PC-3 (cell line): Measurements from ENCODE around the gene NEGR1. TPM values are rescaled to one million over a fixed set of nuclear protein-coding genes. Genes with fewer than 3 reads are reported as not detected.

Experiments used
- ATAC-seq: fragments of 200-7000 bp; cut with Tn5 transposase; 2 replicates; pipeline ENCODE4 v1.9.1; 2020; ENCODE audit warnings: mild to moderate bottlenecking, moderate library complexity
- BruUV-seq: library from RNA; stranded (reverse); fragments of 400-500 nt; replicated peaks from 2 replicates; lab custom pipeline; 2021; lab: Mats Ljungman, UMichigan
- CTCF ChIA-PET: fragments of 300-600 bp; sonication (Branson Sonifier 250); formaldehyde crosslinking; loops from one replicate; lab custom pipeline; 2022; ENCODE audit warnings: antibody characterized with exemption; lab: Charles Lee
- POLR2A ChIA-PET: fragments of 300-600 bp; sonication (Branson Sonifier 250); formaldehyde crosslinking; loops from one replicate; lab custom pipeline; 2022; ENCODE audit warnings: antibody characterized with exemption; ENCODE audit not compliant: unreplicated experiment; lab: Charles Lee
- DNase-seq: peaks from one replicate; pipeline ENCODE4 v3.0.0-alpha.2; 2015
- H2AFZ ChIP-seq: fragments of 300-600 bp; sonication (generic); 2 replicates; pipeline ENCODE4 v1.6.0; 2016; ENCODE audit warnings: antibody characterized with exemption, low read length
- H3F3A ChIP-seq: fragments of 300-600 bp; sonication (generic); one replicate; pipeline ENCODE4 v1.6.0; 2017; ENCODE audit warnings: antibody characterized with exemption, low read length, control low read depth, mild to moderate bottlenecking; ENCODE audit not compliant: unreplicated experiment
- H3K27ac ChIP-seq: fragments of 300-600 bp; sonication (generic); 2 replicates; pipeline ENCODE4 v1.5.1; 2016; ENCODE audit warnings: mild to moderate bottlenecking, low read length
- H3K27me3 ChIP-seq: fragments of 300-600 bp; sonication (generic); 2 replicates; pipeline ENCODE4 v1.6.1; 2016; ENCODE audit warnings: low read length, mixed read lengths
- H3K36me3 ChIP-seq: fragments of 300-600 bp; sonication (generic); 2 replicates; pipeline ENCODE4 v1.6.1; 2016; ENCODE audit warnings: low read depth, mixed run types, low read length, mixed read lengths
- H3K4me1 ChIP-seq: fragments of 300-600 bp; sonication (generic); 2 replicates; pipeline ENCODE4 v1.5.1; 2016; ENCODE audit warnings: low read length; ENCODE audit not compliant: insufficient read depth
- H3K4me2 ChIP-seq: fragments of 300-600 bp; sonication (generic); 2 replicates; pipeline ENCODE4 v1.6.0; 2016; ENCODE audit warnings: low read length
- H3K4me3 ChIP-seq: fragments of 300-600 bp; sonication (generic); 2 replicates; pipeline ENCODE4 v1.5.1; 2016; ENCODE audit warnings: mild to moderate bottlenecking, low read length, mixed read lengths
- H3K79me2 ChIP-seq: fragments of 300-600 bp; sonication (generic); 2 replicates; pipeline ENCODE4 v1.6.1; 2017; ENCODE audit warnings: low read length, mixed read lengths
- H3K9ac ChIP-seq: fragments of 300-600 bp; sonication (generic); 2 replicates; pipeline ENCODE4 v1.6.0; 2016; ENCODE audit warnings: mild to moderate bottlenecking, low read length
- H3K9me2 ChIP-seq: fragments of 300-600 bp; sonication (generic); replicated peaks from 2 replicates; pipeline ENCODE4 v1.6.1; 2016; ENCODE audit warnings: mixed run types, low read length, mixed read lengths
- H3K9me3 ChIP-seq: fragments of 300-600 bp; sonication (generic); 2 replicates; pipeline ENCODE4 v1.6.1; 2016; ENCODE audit warnings: low read length, mixed read lengths
- H4K20me1 ChIP-seq: fragments of 300-600 bp; sonication (generic); 2 replicates; pipeline ENCODE4 v1.6.1; 2016; ENCODE audit warnings: low read length, mixed read lengths
- EZH2 ChIP-seq: fragments of 300-600 bp; sonication (generic); IDR thresholded peaks from one replicate; pipeline ENCODE4 v1.6.1; 2017; ENCODE audit warnings: antibody characterized with exemption, mild to moderate bottlenecking, low read length; ENCODE audit not compliant: unreplicated experiment
- EZH2phosphoT487 ChIP-seq: fragments of 300-600 bp; sonication (generic); IDR thresholded peaks from 2 replicates; pipeline ENCODE4 v1.6.1; 2018; ENCODE audit warnings: mild to moderate bottlenecking, antibody characterized with exemption, low read length, borderline replicate concordance
- intact Hi-C: fragments of 100-400 bp; cut with micrococcal nuclease; formaldehyde crosslinking; loops from 2 replicates; pipeline ENCODE4 v1.9.0; 2023
- total RNA-seq: library from RNA; depleted of rRNA; stranded (reverse); fragments of >200 nt; gene quantifications from 2 replicates; pipeline ENCODE4 v1.2.3, GENCODE V29; 2014
- TF ChIP-seq, protein P1 (sequence below): fragments of 300-600 bp; sonication (generic); conservative IDR thresholded peaks from 2 replicates; pipeline ENCODE4 v1.5.1; 2017; ENCODE audit warnings: antibody characterized with exemption, low read depth, mild to moderate bottlenecking, low read length

NEGR1 gene
- total RNA-seq, 1 experiment from 2014 or later, result 3.4 TPM

DNA sequence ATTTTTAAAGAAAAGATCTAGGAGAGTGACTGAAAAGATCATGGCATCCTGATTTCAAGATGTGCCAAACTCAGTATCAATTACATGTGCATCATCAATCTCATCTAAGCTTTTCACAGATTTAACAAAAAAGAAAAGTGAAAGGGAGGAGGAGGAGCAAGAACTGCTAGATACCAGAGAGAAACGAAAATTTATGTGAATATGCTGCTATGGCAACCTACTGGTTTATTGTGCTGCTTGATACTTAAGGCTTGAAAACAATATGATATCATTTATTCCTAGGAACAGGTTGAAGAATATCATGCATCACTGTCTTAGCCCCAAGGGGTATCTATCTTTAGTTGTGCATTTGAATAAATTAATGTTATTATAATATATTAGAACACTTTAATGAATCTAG is 683.0 kb downstream of the NEGR1 start:
- DNase-seq (no peak), ATAC-seq (no peak)
- Histone ChIP-seq H3K79me2 (no peaks in the 10 kb centered on the region), H3K36me3 (no peaks in the 10 kb centered on the region), H3K4me3 (no peak overlapping the region), H3K4me2 (no peak overlapping the region), H3F3A (no peaks in the 10 kb centered on the region), H3K4me1 (no peaks in the 10 kb centered on the region), H3K27ac (no peak overlapping the region), H3K9ac (no peak overlapping the region), H4K20me1 (no peaks in the 10 kb centered on the region), H2AFZ (no peak overlapping the region), H3K9me3 (no peaks in the 10 kb centered on the region), H3K27me3 (no peaks in the 10 kb centered on the region), H3K9me2 (no peaks in the 10 kb centered on the region)
- POLR2A ChIA-PET, result no interaction called here
- CTCF ChIA-PET, result no interaction called here
- BruUV-seq, result no TSS peak
- TF ChIP-seq EZH2 (no peak), EZH2phosphoT487 (no peak)
- TF ChIP-seq, protein P1, sequence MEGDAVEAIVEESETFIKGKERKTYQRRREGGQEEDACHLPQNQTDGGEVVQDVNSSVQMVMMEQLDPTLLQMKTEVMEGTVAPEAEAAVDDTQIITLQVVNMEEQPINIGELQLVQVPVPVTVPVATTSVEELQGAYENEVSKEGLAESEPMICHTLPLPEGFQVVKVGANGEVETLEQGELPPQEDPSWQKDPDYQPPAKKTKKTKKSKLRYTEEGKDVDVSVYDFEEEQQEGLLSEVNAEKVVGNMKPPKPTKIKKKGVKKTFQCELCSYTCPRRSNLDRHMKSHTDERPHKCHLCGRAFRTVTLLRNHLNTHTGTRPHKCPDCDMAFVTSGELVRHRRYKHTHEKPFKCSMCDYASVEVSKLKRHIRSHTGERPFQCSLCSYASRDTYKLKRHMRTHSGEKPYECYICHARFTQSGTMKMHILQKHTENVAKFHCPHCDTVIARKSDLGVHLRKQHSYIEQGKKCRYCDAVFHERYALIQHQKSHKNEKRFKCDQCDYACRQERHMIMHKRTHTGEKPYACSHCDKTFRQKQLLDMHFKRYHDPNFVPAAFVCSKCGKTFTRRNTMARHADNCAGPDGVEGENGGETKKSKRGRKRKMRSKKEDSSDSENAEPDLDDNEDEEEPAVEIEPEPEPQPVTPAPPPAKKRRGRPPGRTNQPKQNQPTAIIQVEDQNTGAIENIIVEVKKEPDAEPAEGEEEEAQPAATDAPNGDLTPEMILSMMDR, result no peak
- intact Hi-C loops, result no loop called here

DNA sequence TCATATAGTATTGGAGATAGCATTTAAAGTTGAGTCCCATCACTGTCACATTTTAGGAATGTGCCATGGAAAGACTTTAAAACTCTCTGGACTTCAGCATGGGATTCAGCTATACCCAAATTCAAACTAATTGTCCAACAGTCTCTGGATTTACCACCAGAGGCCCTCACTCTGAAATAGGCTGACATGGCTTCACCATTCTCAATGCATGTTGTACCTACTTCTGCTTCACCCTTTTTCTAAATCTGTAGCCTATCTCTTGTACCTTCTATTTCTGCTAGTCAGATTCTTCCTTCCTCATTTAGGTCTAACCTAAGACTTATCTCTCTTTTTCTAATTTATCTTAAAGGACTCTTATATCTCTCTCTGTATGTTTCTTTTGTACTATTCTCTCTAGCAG is 688.8 kb downstream of the NEGR1 start:
- intact Hi-C loops, result no loop called here
- Histone ChIP-seq H3K4me2 (no peak overlapping the region), H3K4me1 (no peaks in the 10 kb centered on the region), H3K27ac (no peak overlapping the region), H3K36me3 (no peaks in the 10 kb centered on the region), H3K9ac (no peak overlapping the region), H3K9me2 (no peaks in the 10 kb centered on the region), H4K20me1 (no peaks in the 10 kb centered on the region), H3K27me3 (no peaks in the 10 kb centered on the region), H3F3A (no peaks in the 10 kb centered on the region), H2AFZ (no peak overlapping the region), H3K4me3 (no peak overlapping the region), H3K9me3 (no peaks in the 10 kb centered on the region), H3K79me2 (no peaks in the 10 kb centered on the region)
- DNase-seq (peak; percentile 30), ATAC-seq (peak; percentile 50)
- ChIA-PET POLR2A (no interaction called here), CTCF (interaction anchor here (0.6 to 1.0 kb wide), 2 partner anchors 274 to 444 kb away, joined by 3 to 5 read pairs; no protein-coding TSS in a partner anchor)
- TF ChIP-seq EZH2phosphoT487, result no peak
- no peak for TF ChIP-seq EZH2
- TF ChIP-seq, protein P1, result peak; percentile 49
- no TSS peak for BruUV-seq

DNA sequence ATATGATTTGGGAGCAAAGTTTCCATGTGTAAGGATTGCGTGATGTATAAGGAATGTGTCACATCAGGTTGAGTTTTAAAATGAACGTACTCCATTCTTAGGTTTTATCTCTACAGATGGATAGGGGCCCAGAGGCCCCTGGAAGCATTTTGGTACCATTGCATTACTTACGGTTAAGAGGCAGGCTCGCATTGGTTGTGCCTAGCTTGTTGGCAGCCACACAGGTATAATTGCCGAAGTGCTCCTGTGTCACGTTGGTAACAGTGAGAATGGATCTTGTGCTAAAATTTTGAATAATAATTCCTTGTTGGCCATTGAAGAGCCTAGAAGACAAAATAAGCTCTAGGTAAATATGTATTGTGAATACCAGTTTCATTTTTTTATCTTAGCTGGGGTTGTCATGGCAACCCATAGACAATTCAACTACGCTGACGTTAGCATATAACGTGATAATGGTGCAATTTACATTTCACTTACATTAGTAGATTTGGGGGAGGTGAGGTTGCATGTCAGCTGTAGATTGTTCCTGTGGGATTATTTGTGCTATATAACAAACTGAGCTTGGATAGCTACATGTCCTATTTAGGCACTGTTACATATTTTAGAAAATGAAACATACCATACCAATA is 689.6 kb downstream of the NEGR1 start:
- Histone ChIP-seq H3K79me2 (no peaks in the 10 kb centered on the region), H3K9me3 (no peaks in the 10 kb centered on the region), H3K36me3 (no peaks in the 10 kb centered on the region), H3K27me3 (no peaks in the 10 kb centered on the region), H3K4me1 (no peaks in the 10 kb centered on the region), H3K4me2 (no peak overlapping the region), H3K27ac (no peak overlapping the region), H3F3A (no peaks in the 10 kb centered on the region), H3K9ac (no peak overlapping the region), H2AFZ (no peak overlapping the region), H3K4me3 (no peak overlapping the region), H3K9me2 (no peaks in the 10 kb centered on the region), H4K20me1 (no peaks in the 10 kb centered on the region)
- no peak for DNase-seq
- BruUV-seq, result no TSS peak
- POLR2A ChIA-PET, result no interaction called here
- CTCF ChIA-PET, result interaction anchor here (0.6 to 1.0 kb wide), 2 partner anchors 275 to 445 kb away, joined by 3 to 5 read pairs; no protein-coding TSS in a partner anchor
- intact Hi-C loops, result no loop called here
- TF ChIP-seq, protein P1, result no peak
- TF ChIP-seq EZH2, result no peak
- no peak for TF ChIP-seq EZH2phosphoT487
- no peak for ATAC-seq
